ENCODE data around the gene RBMS3. TPM values are rescaled to one million over a fixed set of nuclear protein-coding genes. Genes with fewer than 3 reads are reported as not detected.

RBMS3 gene
- total and polyA plus RNA-seq, 2 of the 8 experiments (the other 6 are each of a cell fraction or from before 2014, with no cell fraction given), result 3.7 to 6.9 TPM

GRCh38 chr3:29665688-29666087 lies 384.8 kb downstream of the RBMS3 start (continued):
- TF ChIP-seq CHD7 (IDR thresholded peaks at IDR 0.05; ENCODE audit: insufficient replicate concordance, low read length) (no peak), EZH2 (IDR thresholded peaks at IDR 0.05; ENCODE audit: low read depth, low read length, severe bottlenecking) (no peak), CBX8 (IDR thresholded peaks at IDR 0.05; ENCODE audit: borderline replicate concordance, low read depth, low read length) (no peak), ZNF274 (IDR thresholded peaks at IDR 0.05; ENCODE audit: borderline replicate concordance, extremely low read depth, low read length) (no peak), RBBP5 (IDR thresholded peaks at IDR 0.05; ENCODE audit: borderline replicate concordance, low read depth, low read length) (no peak), MAFK (IDR thresholded peaks at IDR 0.05; ENCODE audit: low read depth, low read length) (no peak), SIX5 (IDR thresholded peaks at IDR 0.05; ENCODE audit: low read depth, low read length) (no peak), JUN (IDR thresholded peaks at IDR 0.05; ENCODE audit: low read depth, low read length) (no peak), CTBP2 (IDR thresholded peaks at IDR 0.05; ENCODE audit: borderline replicate concordance, insufficient read depth, insufficient read length, low read length) (no peak), KDM1A (IDR thresholded peaks at IDR 0.05; ENCODE audit: borderline replicate concordance, low read length) (no peak)
